ENCODE results near the gene CLASP1.

DNA sequence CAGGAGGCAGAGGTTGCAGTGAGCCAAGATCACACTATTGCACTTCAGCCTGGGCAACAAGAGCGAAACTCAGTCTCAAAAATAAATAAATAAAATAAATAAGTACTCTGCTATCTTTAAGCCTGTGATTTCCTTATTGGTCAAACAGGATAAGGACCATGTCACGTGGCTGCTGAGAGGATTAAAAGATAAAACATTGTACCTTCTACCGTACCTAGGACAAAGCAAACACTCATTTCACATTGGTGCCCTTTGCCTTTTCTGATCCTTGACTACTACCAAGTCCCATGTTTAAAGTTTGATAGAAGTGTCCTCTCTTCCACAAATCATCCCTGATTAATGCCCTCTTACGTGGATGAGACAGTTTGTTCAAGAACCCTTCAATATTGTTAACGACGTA, 244.0 kb downstream of the CLASP1 start:
- TF ChIP-seq POLR2A (IDR thresholded peaks at IDR 0.05) (no peak), POLR2AphosphoS5 (IDR thresholded peaks at IDR 0.05; ENCODE audit: insufficient read depth in 1 of 2, low read depth in 1 of 2) (no peak)
- TF ChIP-seq, protein P1, sequence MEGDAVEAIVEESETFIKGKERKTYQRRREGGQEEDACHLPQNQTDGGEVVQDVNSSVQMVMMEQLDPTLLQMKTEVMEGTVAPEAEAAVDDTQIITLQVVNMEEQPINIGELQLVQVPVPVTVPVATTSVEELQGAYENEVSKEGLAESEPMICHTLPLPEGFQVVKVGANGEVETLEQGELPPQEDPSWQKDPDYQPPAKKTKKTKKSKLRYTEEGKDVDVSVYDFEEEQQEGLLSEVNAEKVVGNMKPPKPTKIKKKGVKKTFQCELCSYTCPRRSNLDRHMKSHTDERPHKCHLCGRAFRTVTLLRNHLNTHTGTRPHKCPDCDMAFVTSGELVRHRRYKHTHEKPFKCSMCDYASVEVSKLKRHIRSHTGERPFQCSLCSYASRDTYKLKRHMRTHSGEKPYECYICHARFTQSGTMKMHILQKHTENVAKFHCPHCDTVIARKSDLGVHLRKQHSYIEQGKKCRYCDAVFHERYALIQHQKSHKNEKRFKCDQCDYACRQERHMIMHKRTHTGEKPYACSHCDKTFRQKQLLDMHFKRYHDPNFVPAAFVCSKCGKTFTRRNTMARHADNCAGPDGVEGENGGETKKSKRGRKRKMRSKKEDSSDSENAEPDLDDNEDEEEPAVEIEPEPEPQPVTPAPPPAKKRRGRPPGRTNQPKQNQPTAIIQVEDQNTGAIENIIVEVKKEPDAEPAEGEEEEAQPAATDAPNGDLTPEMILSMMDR (IDR thresholded peaks at IDR 0.05): no peak

Measured in vagina (tissue), 2 donors.